A549 (cell line): Measurements from ENCODE around the gene NYNRIN. TPM values are rescaled to one million over a fixed set of nuclear protein-coding genes. Genes with fewer than 3 reads are reported as not detected.

Source experiments
- ATAC-seq, 2 experiments: fragments of 200-7000 bp in 1 of 2; fragments of >200 bp in 1 of 2; cut with Nextera tagmentation in 1 of 2; cut with Tn5 transposase in 1 of 2; 3 replicates each; pipeline versions ENCODE4 v1.8.0 to v1.9.1; 2018 to 2020; ENCODE audit warnings: mild to moderate bottlenecking in 1 of 2, moderate library complexity in 1 of 2
- CTCF ChIA-PET: fragments of 300-600 bp; sonication (Branson Sonifier 250); formaldehyde crosslinking; extraction: SDS; loops from one replicate; lab custom pipeline; 2021; ENCODE audit warnings: antibody characterized with exemption, inconsistent platforms; lab: Yijun Ruan, JAX
- POLR2A ChIA-PET: fragments of 350-600 bp; formaldehyde crosslinking; extraction: SDS; loops from one replicate; lab custom pipeline; 2021; ENCODE audit warnings: antibody characterized with exemption, inconsistent platforms; lab: Yijun Ruan, JAX
- DNase-seq, 2 experiments: peaks; one replicate each; pipeline versions ENCODE4 v3.0.0 to v3.0.0-alpha.2; 2011 to 2016; ENCODE audit warnings: low read depth in 1 of 2, low spot score in 1 of 2
- FAIRE-seq: peaks from 2 replicates; lab custom pipeline; 2011; peaks lifted over from hg19 to GRCh38; lab: Jason Lieb, UNC
- H3K27ac ChIP-seq, 2 experiments: fragments of >200 bp; sonication (Bioruptor Twin); formaldehyde crosslinking; 3 replicates each; pipeline ENCODE4 v1.5.1; 2016 to 2017
- H3K4me1 ChIP-seq: fragments of >200 bp; sonication (Bioruptor Twin); formaldehyde crosslinking; 3 replicates; pipeline ENCODE4 v1.6.1; 2016
- H3K4me2 ChIP-seq: fragments of >200 bp; sonication (Bioruptor Twin); formaldehyde crosslinking; 3 replicates; pipeline ENCODE4 v1.6.1; 2016
- H3K4me3 ChIP-seq: fragments of >200 bp; sonication (Bioruptor Twin); formaldehyde crosslinking; 3 replicates; pipeline ENCODE4 v1.5.1; 2016
- H3K9me3 ChIP-seq: fragments of >200 bp; sonication (Bioruptor Twin); formaldehyde crosslinking; 3 replicates; pipeline ENCODE4 v1.6.1; 2016
- BHLHE40 ChIP-seq: IDR thresholded peaks from 2 replicates; pipeline ENCODE4 v1.6.1; 2012; ENCODE audit warnings: low read depth, low read length, inconsistent platforms
- CBX8 ChIP-seq: fragments of 200-600 bp; sonication (generic); IDR thresholded peaks from 2 replicates; pipeline ENCODE4 v1.6.1; 2016
- CHD4 ChIP-seq: fragments of 200-600 bp; sonication (generic); IDR thresholded peaks from 2 replicates; pipeline ENCODE4 v1.6.1; 2016; ENCODE audit warnings: antibody characterized with exemption, mild to moderate bottlenecking, borderline replicate concordance
- CTCF ChIP-seq: fragments of >200 bp; sonication (Bioruptor Twin); formaldehyde crosslinking; IDR thresholded peaks from 3 replicates; pipeline ENCODE4 v1.5.1; 2016
- E2F6 ChIP-seq: IDR thresholded peaks from 2 replicates; pipeline ENCODE4 v1.6.1; 2012; ENCODE audit warnings: low read depth, borderline replicate concordance
- HDAC2 ChIP-seq: fragments of 200-600 bp; sonication (generic); IDR thresholded peaks from 2 replicates; pipeline ENCODE4 v1.6.1; 2016
- JUN ChIP-seq, 2 experiments: fragments of >200 bp; sonication (Bioruptor Twin); formaldehyde crosslinking; IDR thresholded peaks; 2 replicates in 1 of 2; 3 replicates in 1 of 2; pipeline ENCODE4 v1.6.1; 2016 to 2017
- KDM5A ChIP-seq: fragments of 200-600 bp; sonication (generic); IDR thresholded peaks from 2 replicates; pipeline ENCODE4 v1.6.1; 2016; ENCODE audit warnings: antibody characterized with exemption, mild to moderate bottlenecking
- NPAS2 ChIP-seq: fragments of 250-450 bp; sonication (Bioruptor Pico); IDR thresholded peaks from 2 replicates; pipeline ENCODE4 v1.8.0; 2022; ENCODE audit warnings: mild to moderate bottlenecking, moderate library complexity, borderline replicate concordance
- PBX3 ChIP-seq: IDR thresholded peaks from 2 replicates; pipeline ENCODE4 v1.6.1; 2012
- POLR2A ChIP-seq: IDR thresholded peaks from 2 replicates; pipeline ENCODE4 v1.6.1; 2012; ENCODE audit warnings: mild to moderate bottlenecking, low read length
- RARB ChIP-seq: fragments of 250-450 bp; sonication (Bioruptor Pico); IDR thresholded peaks from 2 replicates; pipeline ENCODE4 v1.8.0; 2021; ENCODE audit warnings: mild to moderate bottlenecking, moderate library complexity
- REST ChIP-seq: fragments of 200-600 bp; sonication (generic); IDR thresholded peaks from 2 replicates; pipeline ENCODE4 v1.6.1; 2016; ENCODE audit warnings: antibody characterized with exemption, mild to moderate bottlenecking, moderate library complexity
- RFX5 ChIP-seq: fragments of 450-650 bp; IDR thresholded peaks from 2 replicates; pipeline ENCODE4 v1.7.1; 2014; ENCODE audit warnings: antibody characterized with exemption, mild to moderate bottlenecking, moderate library complexity
- RNF2 ChIP-seq: fragments of 200-600 bp; sonication (generic); IDR thresholded peaks from 2 replicates; pipeline ENCODE4 v1.6.1; 2016; ENCODE audit warnings: low read depth, mild to moderate bottlenecking, antibody characterized with exemption, moderate library complexity, borderline replicate concordance
- TFCP2L1 ChIP-seq: fragments of 250-450 bp; sonication (Bioruptor Pico); IDR thresholded peaks from 2 replicates; pipeline ENCODE4 v1.5.0; 2021; ENCODE audit warnings: mild to moderate bottlenecking
- ZFP36 ChIP-seq: fragments of 450-650 bp; IDR thresholded peaks from 2 replicates; pipeline ENCODE4 v1.6.1; 2014; ENCODE audit warnings: borderline replicate concordance; ENCODE audit not compliant: partially characterized antibody
- ZSCAN20 ChIP-seq: fragments of 250-450 bp; sonication (Bioruptor Pico); IDR thresholded peaks from 2 replicates; pipeline ENCODE4 v1.8.0; 2022; ENCODE audit warnings: mild to moderate bottlenecking, moderate library complexity
- WGBS: methylation state at CpG from one replicate; pipeline ENCODE4 v1.1.6; 2017; ENCODE audit errors: missing lambda C conversion rate; 5-methylcytosine and 5-hydroxymethylcytosine counted together
- polyA plus RNA-seq, 4 experiments: library from polyadenylated mRNA; depleted of rRNA in 3 of 4; stranded (reverse); fragments of >200 nt; fragmentation: RNase III in 1 of 4; extraction: RNeasy Plus Mini Kit Qiagen cat#74134 plus additional on column Dnase treatment in 1 of 4; gene quantifications; 2 replicates in 3 of 4; 3 replicates in 1 of 4; pipeline ENCODE4 v1.2.3, GENCODE V29; 2011 to 2017

NYNRIN gene
- polyA plus RNA-seq, 2 of the 4 experiments (the other 2 are of a cell fraction), result 0.19 to 0.44 TPM

- FAIRE-seq, result no peak
- Histone ChIP-seq H3K27ac (no peak overlapping the region), H3K4me1 (no peaks in the 10 kb centered on the region), H3K4me2 (no peak overlapping the region), H3K4me3 (no peak overlapping the region), H3K9me3 (no peaks in the 10 kb centered on the region)
- POLR2A ChIA-PET, result interaction anchor here (1.5 kb wide), 1 partner anchor 50 kb away, joined by 5 read pairs; the partner anchor contains the start of genes CBLN3 and KHNYN
- ATAC-seq, result no peak
- CTCF ChIA-PET, result interaction anchor here (0.9 to 3.7 kb wide), 10 partner anchors 12 to 71 kb away, joined by 3 to 20 read pairs (median 6); partner anchors contain the start of genes ADCY4 and CIDEB
- no peak for DNase-seq
- no peak for TF ChIP-seq HDAC2
- no peak for TF ChIP-seq KDM5A
- WGBS, result 74% methylated on average over 7 of the region's 7 CpGs
These were observed 19.6 kb upstream of the NYNRIN start for GRCh38 chr14:24378981-24379906.

- Histone ChIP-seq H3K9me3 (no peaks in the 10 kb centered on the region), H3K4me2 (no peak overlapping the region), H3K4me1 (no peaks in the 10 kb centered on the region), H3K4me3 (no peak overlapping the region), H3K27ac (no peak overlapping the region)
- TF ChIP-seq RFX5, result no peak
- no peak for TF ChIP-seq REST
- TF ChIP-seq ZSCAN20 (CRISPR knock-in tag), result no peak
- no peak for TF ChIP-seq CBX8
- TF ChIP-seq RNF2, result no peak
- TF ChIP-seq RARB, result no peak
- TF ChIP-seq BHLHE40, result no peak
- no peak for TF ChIP-seq JUN (IDR thresholded peaks at IDR 0.05)
- no peak for TF ChIP-seq CTCF
- no peak for TF ChIP-seq NPAS2 (CRISPR knock-in tag)
- no peak for TF ChIP-seq E2F6
- no peak for TF ChIP-seq CHD4
- TF ChIP-seq ZFP36, result no peak
- TF ChIP-seq PBX3, result no peak
- TF ChIP-seq HDAC2, result no peak
- no peak for TF ChIP-seq TFCP2L1
- TF ChIP-seq POLR2A, result no peak
- 59% methylated on average over 15 of the region's 15 CpGs for WGBS
- FAIRE-seq (no peak), DNase-seq (no peak), ATAC-seq (no peak)
- ChIA-PET CTCF (interaction anchor here (0.7 to 3.7 kb wide), 7 partner anchors 11 to 57 kb away, joined by 3 to 20 read pairs (median 5); partner anchors contain the start of gene ADCY4), POLR2A (no interaction called here)
These were observed 18.7 kb upstream of the NYNRIN start for GRCh38 chr14:24379907-24380730.
